Measurements from ENCODE around the gene CFAP77.

CFAP77 gene

DNA sequence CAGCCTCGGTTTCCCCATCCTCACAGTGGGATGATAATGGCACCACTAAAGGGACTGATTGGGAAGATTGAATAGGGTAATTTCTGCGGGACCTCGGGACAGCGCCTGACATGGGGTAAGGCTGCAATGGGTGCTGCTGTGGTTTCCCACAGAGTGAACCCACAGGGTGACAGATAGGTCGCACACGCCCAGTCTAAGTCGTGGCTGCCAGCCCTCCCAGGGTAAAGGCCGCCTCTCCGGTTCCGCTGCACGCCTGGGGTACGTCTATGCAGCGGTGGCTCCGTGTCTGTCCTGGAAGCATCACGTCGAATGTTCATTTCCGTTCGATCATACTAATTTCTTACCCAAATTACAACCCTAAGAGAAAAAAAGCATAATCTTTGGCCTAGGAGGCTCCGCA is 631 bp downstream of the CFAP77 start:
- peak; percentile 2 for DNase-seq

- peak; percentile 68 for DNase-seq
Observed at GRCh38 chr9:132411091-132411508, 1.1 kb downstream of the CFAP77 start.

DNA sequence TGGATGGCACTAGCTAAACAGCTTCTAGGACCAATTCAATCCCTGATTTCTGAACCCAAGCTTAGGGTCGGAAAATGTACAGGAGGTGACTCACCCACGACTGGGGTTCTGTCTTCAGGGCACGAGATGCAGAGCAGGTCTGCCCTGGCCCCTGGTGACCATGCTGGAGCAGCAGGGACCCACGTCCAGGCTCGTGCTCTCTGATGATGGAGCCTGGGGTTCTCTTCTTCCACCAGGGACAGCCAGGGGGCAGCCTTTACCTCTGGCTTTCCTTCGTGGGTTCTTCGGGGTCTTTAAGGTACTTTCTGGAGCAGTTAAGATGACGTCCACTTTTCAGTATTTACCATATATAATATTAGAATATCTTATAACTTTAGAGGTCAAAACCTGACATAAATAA is 2.1 kb downstream of the CFAP77 start:
- peak; percentile 5 for DNase-seq

GRCh38 chr9:132413926-132414325 is 3.9 kb downstream of the CFAP77 start:
- no peak for DNase-seq

GRCh38 chr9:132414731-132415130 is 4.7 kb downstream of the CFAP77 start:
- DNase-seq = no peak

- no peak for DNase-seq
Observed at GRCh38 chr9:132415181-132415580, 5.2 kb downstream of the CFAP77 start.

DNA sequence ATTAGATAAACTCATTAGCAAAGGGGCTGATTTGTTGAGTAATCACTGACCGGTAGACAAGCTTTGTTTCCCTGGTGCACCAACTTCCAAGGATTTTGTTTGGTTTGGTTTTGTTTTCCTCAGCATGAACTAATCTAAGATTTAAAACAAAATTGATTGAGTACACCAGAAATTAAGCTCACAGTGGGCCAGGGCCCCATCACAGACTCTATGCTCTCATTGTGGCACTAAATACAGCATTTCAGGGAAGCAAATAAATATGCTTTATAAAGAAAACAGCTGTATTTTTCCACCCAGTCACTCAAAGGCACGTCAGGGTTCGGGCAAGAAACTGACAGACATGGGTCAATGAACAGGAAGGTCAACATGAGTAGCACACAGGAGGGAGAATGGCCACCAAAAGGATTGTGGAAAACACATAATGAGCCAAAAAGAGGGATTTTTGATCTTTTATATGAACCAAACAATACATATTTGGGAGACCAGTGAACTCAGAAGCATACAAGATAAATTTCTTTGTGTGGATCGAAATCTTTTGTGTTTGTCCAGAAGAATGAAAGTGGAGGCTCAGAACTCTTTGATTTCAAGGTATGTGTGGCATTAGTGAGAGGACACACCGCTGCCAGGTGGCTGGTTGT is 8.8 kb downstream of the CFAP77 start:
- DNase-seq = no peak

GRCh38 chr9:132422574-132422973 is 12.6 kb downstream of the CFAP77 start:
- no peak for DNase-seq

DNA sequence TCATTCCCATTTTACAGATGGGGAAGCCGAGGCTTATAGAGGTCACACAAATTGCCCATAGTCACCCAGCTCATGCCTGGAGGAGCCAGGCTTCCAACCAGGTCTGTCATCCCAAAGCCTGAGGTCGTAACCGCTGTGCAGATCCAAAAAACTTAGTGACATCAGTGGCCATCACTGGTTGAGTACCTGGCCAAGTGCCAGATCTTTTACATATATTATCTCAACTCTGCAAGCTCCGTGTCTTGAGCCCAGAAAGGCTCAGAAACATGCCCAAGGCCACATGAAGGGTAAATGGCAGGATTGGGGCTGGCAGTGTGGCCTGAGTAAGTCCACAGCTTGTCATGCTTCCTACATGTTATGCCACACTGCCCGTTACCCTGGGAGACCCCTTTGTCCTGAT is 13.5 kb downstream of the CFAP77 start:
- no peak for DNase-seq

DNA sequence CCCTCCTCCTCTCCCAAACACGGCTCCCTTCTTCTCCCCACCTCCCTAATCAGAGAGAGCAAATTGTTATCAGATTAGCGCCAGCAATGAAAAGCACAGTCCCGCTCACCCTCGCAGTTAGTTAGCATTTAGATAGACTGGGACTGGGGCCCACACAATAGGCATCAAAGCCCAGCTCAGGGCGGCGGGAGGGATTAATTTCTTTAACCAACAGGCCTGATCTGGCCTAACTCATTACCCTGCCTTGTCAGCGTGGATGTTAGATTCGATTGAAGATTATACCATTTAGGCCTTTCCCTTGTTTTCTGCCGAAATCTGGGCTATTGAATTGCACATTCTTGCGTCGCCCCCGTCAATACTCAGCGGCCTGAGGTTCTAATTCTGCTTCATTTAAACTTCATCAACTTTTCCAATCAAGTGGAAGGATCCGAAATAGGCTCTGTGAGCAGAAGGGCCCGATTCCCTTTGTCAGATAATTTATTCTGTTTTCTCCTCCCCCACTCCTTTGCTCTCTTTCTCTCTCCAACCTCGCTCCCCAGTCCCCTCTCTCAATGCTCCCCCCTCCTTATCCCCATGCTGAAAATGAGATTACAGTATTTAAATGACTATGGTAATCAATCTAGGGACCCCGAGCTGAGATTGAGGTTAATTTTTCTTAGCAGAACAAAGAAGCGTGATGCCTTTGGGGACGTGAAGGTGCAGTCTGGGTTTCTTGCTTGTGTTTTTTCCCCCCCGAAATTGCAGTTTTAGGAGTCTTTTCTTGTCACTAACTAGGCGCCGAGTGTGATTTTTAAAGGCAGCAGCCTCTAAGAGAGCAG is 15.1 kb downstream of the CFAP77 start:
- DNase-seq = no peak

DNA sequence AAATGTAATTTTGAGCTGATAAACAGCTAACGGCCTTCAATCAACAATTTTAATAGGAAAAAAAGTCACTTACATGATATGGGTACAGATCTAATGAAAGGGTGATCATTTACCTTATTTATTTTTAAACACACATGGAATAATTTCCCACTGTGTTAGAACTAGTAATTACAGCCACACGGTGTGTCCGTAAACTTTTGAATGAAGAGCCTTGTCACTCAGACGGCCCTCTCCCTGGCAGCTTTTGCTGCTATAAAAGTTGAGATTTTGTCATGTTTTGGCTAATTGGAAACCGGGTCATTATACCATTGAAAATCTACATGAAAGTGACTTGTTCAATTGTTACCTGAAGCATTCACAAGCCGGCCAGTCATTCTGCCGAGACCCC is 15.7 kb downstream of the CFAP77 start:
- no peak for DNase-seq

GRCh38 chr9:132426639-132427414 is 16.8 kb downstream of the CFAP77 start:
- no peak for DNase-seq

DNA sequence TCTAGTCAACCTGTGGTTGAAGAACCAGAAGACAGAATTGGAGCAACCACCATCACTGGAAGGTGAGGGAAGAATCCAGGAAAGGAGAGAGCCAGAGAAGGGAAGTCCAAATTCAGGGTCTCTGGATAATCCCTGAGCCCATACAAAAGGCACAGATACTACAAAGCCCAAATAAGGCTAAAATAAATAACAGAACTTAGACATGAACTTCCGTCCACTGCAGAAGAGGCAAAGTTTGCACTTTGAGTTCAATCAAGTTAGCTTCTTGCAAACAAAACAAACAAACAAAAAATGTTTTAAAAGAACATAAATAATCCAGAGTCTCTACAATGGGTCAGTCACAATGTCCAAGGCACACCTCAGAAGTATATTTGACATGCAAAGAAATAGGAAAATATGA is 21.0 kb downstream of the CFAP77 start:
- DNase-seq = no peak

GRCh38 chr9:132434881-132435280 is 24.9 kb downstream of the CFAP77 start:
- no peak for DNase-seq

DNA sequence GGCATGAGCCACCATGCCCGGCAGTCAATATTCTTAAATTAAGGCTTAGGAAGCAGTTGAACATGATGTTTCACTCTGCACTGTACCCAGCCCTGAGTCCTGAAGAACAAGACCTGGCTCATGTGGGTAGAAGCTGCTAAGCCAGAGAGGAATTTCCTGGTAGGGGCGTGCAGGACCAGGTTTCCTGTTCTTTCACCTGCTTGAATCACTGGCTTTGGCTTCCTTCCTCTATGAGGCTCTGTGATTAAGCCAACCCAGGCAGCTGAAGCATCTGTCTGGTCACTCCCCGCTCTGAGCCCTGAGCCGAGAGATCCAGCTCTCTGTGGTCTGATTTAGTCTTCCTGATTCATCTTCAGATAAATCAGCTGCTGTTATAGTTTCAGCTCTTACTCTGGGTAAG is 29.1 kb downstream of the CFAP77 start:
- no peak for DNase-seq

- no peak for DNase-seq
Observed at GRCh38 chr9:132440735-132441134, 30.7 kb downstream of the CFAP77 start.

DNA sequence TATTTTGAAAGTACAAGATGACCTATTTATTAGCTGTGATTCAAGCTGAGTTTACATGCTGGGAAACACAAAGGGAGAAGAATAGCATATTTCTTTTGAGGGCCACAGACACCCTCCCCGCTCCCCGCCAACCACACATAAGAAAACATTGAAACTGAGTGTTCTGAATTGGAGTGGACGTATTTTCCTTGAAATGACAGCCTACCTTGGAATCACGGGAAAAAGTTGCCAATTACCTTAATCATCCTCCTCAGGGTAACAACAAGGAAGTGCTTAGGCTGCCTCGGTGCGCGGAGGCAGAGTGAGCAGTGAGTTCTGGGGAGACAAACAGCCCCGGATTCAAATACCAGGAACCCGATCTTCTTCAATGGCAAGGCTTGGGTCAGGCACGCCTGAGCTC is 31.4 kb downstream of the CFAP77 start:
- DNase-seq = no peak

- no peak for DNase-seq
Observed at GRCh38 chr9:132443951-132444607, 34.1 kb downstream of the CFAP77 start.

- DNase-seq = no peak
Observed at GRCh38 chr9:132446887-132447286, 36.9 kb downstream of the CFAP77 start.

DNA sequence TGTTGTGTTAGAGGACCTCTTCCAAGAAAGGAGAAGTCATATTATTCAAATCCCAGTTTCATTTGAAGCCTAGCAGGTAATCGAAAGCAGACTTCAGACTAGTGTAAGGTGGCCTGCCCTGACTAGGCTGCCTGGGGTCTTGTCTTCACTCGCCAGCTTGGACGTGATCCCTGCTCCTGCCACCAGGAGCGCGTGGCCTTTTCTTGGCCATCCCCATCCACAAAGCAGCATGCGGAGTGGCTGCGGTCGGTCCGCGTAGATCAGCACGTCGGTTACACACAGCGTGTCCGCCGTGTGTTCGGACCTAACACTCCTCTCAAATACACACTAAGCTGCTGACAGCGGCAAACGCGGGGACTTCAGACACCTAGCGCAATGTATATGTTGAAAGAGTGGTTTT is 37.3 kb downstream of the CFAP77 start:
- no peak for DNase-seq

- DNase-seq = no peak
Observed at GRCh38 chr9:132447902-132448301, 37.9 kb downstream of the CFAP77 start.

DNA sequence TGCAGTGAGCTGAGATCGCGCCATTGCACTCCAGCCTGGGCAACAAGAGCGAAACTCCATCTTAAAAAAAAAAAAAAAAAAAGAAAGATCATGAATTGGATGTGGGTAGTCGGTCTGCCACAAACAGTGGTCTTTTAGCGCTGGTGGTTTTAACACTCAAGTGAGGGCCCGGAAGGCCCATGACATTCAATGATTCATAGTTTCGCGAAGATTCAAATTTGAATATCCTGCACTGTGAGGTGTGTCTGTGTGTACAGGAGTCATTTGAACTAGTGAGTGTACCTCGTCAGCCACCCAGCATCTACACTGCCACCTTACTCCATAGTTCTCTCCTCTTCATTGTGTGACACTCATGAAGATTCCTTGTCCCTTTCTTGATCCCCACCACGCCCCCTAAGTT is 41.3 kb downstream of the CFAP77 start:
- DNase-seq = peak; percentile 66

- no peak for DNase-seq
Observed at GRCh38 chr9:132456241-132456640, 46.2 kb downstream of the CFAP77 start.
